IPS-20b (cell line): ENCODE results near the gene SRD5A3.
A peak's percentile ranks its signal among the peaks of the same experiment; 100 is the strongest.

Experiments used
- H3K27ac ChIP-seq: one replicate; pipeline ENCODE4 v1.5.1; 2013; ENCODE audit warnings: low read length
- H3K27me3 ChIP-seq: 2 replicates; pipeline ENCODE4 v1.6.1; 2013; ENCODE audit warnings: mild to moderate bottlenecking, low read length, inconsistent platforms; ENCODE audit not compliant: insufficient read depth
- H3K36me3 ChIP-seq: 2 replicates; pipeline ENCODE4 v1.6.1; 2013; ENCODE audit warnings: low read depth, mild to moderate bottlenecking, inconsistent platforms, low read length, moderate library complexity; ENCODE audit not compliant: insufficient read depth
- H3K4me1 ChIP-seq: 2 replicates; pipeline ENCODE4 v1.6.1; 2013; ENCODE audit warnings: mild to moderate bottlenecking, control low read depth, inconsistent platforms, low read length, moderate library complexity; ENCODE audit not compliant: insufficient read depth
- H3K4me3 ChIP-seq: 2 replicates; pipeline ENCODE4 v1.5.1; 2013; ENCODE audit warnings: mild to moderate bottlenecking, low read length, inconsistent platforms
- H3K9ac ChIP-seq: 2 replicates; pipeline ENCODE4 v1.6.1; 2013; ENCODE audit warnings: low read depth, mild to moderate bottlenecking, inconsistent platforms, low read length, moderate library complexity
- H3K9me3 ChIP-seq: 2 replicates; pipeline ENCODE4 v1.6.1; 2013; ENCODE audit warnings: mild to moderate bottlenecking, low read depth, low read length, inconsistent platforms; ENCODE audit not compliant: insufficient read depth

SRD5A3 gene

DNA sequence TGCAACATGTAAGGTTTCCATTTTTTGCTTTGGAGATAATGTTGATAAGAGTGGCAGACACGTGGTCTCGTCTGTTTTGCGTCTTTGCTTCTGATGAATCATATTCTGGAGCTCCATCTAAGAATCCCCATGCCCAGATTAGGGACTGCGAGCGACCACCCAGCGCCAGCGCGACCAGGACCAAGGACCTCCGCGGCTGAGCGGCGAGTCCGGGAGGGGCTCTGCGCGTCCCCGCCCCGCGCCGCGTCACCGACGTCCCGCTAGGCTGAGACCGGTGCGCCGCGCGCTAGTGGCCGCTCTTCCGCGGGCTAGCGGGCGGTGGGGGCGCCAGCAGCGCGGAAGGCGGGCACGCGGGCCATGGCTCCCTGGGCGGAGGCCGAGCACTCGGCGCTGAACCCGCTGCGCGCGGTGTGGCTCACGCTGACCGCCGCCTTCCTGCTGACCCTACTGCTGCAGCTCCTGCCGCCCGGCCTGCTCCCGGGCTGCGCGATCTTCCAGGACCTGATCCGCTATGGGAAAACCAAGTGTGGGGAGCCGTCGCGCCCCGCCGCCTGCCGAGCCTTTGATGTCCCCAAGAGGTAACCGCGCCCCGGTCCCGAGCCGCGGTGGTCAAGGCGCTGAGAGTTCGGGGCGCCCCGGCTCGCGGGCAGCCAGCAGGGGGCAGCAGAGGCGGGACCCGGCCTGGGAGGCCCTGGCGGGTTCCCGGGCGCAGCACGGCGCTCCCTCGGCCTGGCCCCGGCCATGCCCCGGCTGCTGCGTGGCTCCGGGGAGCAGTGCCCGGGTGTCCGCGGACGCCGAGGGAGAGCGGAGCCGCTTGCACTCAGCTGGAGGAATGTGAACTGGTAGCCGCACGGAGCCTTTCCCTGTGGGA is at the start of gene SRD5A3:
SRD5A3 (plus strand) TSS at position 263 of the 871 bp plus-strand sequence; CDS start at position 358, 95 bp downstream.
- Histone ChIP-seq H3K9me3 (peaks cover 8% of the 10 kb centered on the region; the same call in 1 of the 2 replicates), H3K36me3 (no peaks in the 10 kb centered on the region), H3K27me3 (peaks cover 18% of the 10 kb centered on the region; the same call in 1 of the 2 replicates), H3K4me3 (peak within 1 kb of the TSS; percentile 65), H3K4me1 (peaks cover 3% of the 10 kb centered on the region; the same call in 1 of the 2 replicates), H3K27ac (no peak within 1 kb of the TSS), H3K9ac (peak within 1 kb of the TSS; percentile 89)

GRCh38 chr4:55297346-55297745 is 48.7 kb upstream of the SRD5A3 start:
- no peak overlapping the region for H3K9ac ChIP-seq
- no peaks in the 10 kb centered on the region for H3K27me3 ChIP-seq
- no peaks in the 10 kb centered on the region for H3K4me1 ChIP-seq
- H3K36me3 ChIP-seq, result no peaks in the 10 kb centered on the region
- H3K4me3 ChIP-seq, result no peak overlapping the region
- peaks cover 15% of the 10 kb centered on the region for H3K9me3 ChIP-seq
- no peak overlapping the region for H3K27ac ChIP-seq

DNA sequence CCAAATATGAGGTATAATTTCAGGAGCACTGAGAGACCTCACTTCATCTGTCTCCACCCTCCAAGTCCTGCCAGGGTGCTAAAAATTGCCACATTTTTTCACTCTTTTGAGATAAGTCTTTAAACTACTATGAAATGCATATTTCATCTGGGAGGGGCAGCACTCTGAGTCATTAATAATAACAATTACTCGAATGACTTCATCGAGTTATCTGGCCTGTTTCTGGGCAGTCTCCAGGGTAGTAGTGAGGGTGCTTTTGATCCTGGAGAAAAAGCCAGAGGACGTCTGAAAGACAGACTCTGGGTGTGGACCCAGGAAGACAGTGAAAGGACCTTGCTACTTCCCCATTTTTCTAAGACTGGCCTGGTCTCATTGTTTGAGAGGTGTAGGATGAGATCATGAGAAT is 42.3 kb upstream of the SRD5A3 start:
- Histone ChIP-seq H3K36me3 (no peaks in the 10 kb centered on the region), H3K27ac (no peak overlapping the region), H3K27me3 (no peaks in the 10 kb centered on the region), H3K4me3 (no peak overlapping the region), H3K9me3 (no peaks in the 10 kb centered on the region), H3K9ac (no peak overlapping the region), H3K4me1 (no peaks in the 10 kb centered on the region)

DNA sequence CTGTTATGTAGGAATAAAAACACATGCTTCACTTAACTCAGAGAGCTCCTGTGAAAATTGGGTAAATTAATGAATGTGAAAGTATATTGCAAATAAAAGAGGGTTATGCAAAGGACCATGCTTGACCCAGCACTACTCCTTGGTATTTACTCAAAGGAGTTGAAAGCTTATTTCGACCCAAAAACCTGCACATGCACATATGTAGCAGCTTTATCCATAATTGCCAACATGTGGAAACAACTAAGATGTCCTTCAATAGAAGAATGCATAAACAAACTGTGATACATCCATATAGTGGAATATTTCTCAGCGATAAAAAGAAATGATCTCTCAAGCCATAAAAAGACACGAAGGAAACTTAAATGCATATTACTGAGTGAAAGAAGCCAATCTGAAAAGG is 41.7 kb upstream of the SRD5A3 start:
- H3K36me3 ChIP-seq, result no peaks in the 10 kb centered on the region
- H3K4me3 ChIP-seq, result no peak overlapping the region
- H3K4me1 ChIP-seq, result no peaks in the 10 kb centered on the region
- no peaks in the 10 kb centered on the region for H3K27me3 ChIP-seq
- H3K27ac ChIP-seq, result no peak overlapping the region
- H3K9me3 ChIP-seq, result no peaks in the 10 kb centered on the region
- no peak overlapping the region for H3K9ac ChIP-seq

DNA sequence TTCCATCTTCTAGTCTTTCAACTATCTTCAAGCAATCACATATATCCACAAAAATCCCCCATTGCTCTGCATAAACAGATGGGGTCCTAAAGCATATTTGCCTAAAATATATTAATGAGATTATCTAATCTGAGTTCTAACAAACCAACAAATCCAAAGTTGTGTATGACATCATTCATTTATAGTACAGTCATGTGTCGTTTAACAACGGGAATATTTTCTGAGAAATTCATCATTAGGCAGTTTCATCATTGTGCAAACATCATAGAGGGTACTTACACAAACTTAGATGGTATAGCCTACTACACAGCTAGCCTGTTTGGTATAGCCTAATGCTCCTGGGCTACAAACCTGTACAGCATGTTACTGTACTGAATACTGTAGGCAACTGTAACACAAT is 38.0 kb upstream of the SRD5A3 start:
- no peak overlapping the region for H3K27ac ChIP-seq
- H3K9me3 ChIP-seq, result no peaks in the 10 kb centered on the region
- no peaks in the 10 kb centered on the region for H3K27me3 ChIP-seq
- H3K4me3 ChIP-seq, result no peak overlapping the region
- H3K36me3 ChIP-seq, result no peaks in the 10 kb centered on the region
- H3K9ac ChIP-seq, result no peak overlapping the region
- no peaks in the 10 kb centered on the region for H3K4me1 ChIP-seq

DNA sequence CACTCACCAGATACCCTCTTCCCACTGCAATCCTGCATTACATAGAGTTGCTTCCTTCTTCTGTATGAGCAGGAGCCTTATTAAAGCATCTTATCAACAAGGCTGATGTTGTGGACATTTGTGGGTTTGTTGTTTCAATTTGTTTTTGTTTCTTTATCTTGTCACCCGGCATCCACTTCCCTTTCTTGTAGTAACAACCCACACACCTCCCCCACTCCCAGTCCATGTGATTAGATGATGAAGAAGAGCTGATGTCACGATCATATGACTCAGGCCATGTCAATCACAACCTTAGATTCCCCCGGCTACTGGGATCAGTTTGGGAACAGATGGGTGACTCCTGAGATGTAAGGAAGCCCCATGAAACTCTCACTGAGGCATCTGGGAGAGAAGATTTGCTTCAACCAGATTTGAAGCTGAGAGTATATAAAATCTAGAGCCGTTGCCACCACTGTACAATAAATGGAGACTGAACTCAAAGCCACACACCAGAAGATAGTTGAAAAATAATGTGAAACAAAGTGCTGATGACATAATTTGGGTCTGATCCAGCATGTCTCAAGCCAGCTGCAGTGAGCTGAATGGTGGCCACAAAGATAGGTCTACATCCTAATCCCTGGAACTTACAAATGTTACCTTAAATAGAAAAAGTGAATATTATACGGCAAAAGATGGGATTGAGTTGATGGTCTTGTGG is 34.1 kb upstream of the SRD5A3 start:
- Histone ChIP-seq H3K36me3 (no peaks in the 10 kb centered on the region), H3K27ac (no peak overlapping the region), H3K4me1 (no peaks in the 10 kb centered on the region), H3K9me3 (no peaks in the 10 kb centered on the region), H3K9ac (no peak overlapping the region), H3K4me3 (no peak overlapping the region), H3K27me3 (no peaks in the 10 kb centered on the region)

DNA sequence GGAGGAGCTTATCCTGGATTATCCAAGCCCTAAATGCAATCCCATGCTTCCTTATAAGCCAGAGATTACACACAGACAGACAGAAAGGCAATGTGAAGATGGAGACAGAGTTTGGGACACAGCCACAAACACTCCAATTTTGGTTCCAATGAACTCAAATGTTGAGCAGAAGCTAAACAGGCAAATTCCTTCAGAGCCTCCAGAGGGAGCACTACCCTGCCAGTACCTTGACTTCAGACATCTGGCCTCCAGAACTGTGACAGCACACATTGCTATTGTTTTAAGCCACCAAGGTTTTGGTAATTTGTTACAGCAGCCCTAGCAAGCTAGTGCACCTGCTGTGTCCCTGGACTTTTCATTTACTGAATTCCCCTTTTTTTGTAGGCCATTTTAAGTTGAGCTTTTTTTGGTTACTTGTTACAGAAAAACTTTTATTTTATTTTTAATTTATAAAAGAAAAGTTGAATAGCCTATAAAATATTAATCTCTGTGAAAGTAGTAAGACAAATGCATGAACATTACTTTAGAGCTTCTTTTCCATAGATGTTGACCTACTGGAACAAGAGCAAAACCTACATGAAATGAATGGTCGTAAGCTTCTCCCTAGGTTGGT is 33.4 kb upstream of the SRD5A3 start:
- Histone ChIP-seq H3K9ac (no peak overlapping the region), H3K36me3 (no peaks in the 10 kb centered on the region), H3K27me3 (no peaks in the 10 kb centered on the region), H3K4me3 (no peak overlapping the region), H3K4me1 (no peaks in the 10 kb centered on the region), H3K27ac (no peak overlapping the region), H3K9me3 (no peaks in the 10 kb centered on the region)

DNA sequence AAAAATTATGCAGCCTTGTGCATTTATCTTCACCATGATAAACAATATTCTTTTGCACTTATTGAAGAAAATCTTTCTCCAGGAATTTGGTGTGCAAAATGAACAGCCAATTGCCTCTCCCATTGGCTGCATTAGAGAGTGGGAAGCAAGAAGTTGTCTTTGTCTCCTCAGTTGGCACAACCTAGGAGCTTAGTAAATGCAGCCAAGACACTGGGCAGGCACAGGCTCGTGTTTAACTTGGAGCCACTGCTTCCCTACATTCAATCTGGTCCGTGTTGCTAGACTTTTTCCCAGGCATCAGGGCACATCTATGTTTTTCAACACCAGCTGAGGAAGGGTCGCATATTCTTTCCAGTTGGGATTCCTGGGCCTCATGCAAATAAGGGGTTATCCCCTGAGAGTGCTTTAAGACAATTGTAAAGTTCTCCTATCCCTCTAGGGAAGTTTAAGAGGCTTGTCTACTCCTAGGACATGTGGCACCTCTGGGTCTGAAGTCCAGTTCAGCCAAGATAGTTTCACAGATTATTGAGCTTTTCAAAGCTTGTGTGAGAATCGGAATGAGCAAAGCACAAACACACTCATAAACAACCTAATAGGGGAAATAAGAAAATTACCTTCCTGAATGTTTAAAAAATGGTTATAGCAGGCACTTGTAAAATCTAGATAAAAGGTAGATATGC is 31.8 kb upstream of the SRD5A3 start:
- no peak overlapping the region for H3K27ac ChIP-seq

DNA sequence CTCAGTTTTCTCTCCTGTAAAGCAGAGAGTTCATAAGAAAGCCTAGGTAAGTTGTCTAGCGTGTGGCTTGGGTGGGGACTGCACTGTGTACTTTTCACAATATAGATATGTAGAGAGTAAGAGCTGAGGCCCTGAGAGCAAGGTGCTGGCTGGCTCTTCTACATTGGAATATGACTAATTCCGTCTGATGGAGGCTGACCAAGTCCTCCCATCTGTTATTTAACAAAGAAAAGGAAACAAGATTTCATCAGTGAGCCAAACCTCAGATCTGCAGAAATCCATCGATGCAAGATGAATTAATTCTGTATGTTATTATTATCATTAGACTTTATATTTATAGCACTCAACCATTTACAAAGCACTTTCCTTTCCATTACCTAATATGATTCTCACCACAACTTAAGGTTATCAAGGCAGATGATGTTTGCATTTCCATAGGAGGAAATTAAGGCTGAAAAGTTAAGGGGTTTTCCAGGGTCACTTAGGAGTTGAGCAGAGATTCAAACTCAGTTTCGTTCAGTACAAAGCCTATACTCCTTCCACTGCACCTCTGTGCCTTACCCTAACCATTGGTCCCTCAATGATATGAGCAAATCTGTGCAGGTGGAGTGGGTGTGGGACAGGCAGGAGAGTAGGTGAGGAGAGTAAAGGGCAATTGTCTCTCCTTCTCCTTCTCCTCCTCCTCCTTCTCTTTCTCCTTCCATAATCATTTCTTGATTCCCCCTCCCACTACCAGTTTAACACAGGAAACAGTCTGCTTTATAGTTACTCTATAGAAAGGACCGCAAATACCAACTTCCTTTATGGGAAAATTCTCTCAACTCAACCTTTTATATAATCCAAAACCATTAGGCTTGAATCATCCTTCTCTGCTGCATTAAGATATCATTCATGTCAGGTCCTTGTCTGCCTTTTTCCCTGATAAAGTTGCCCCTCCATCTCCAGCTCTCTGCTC is 27.6 kb upstream of the SRD5A3 start:
- H3K4me3 ChIP-seq, result no peak overlapping the region
- no peaks in the 10 kb centered on the region for H3K36me3 ChIP-seq
- H3K27ac ChIP-seq, result no peak overlapping the region
- no peak overlapping the region for H3K9ac ChIP-seq
- H3K9me3 ChIP-seq, result no peaks in the 10 kb centered on the region
- H3K4me1 ChIP-seq, result peaks cover 27% of the 10 kb centered on the region; the same call in 1 of the 2 replicates
- no peaks in the 10 kb centered on the region for H3K27me3 ChIP-seq

More for the DNA sequence above, 31.8 kb upstream of the SRD5A3 start:
- H3K4me1 ChIP-seq, result peaks cover 4% of the 10 kb centered on the region; the same call in 1 of the 2 replicates
- H3K36me3 ChIP-seq, result no peaks in the 10 kb centered on the region
- H3K4me3 ChIP-seq, result no peak overlapping the region
- H3K27me3 ChIP-seq, result no peaks in the 10 kb centered on the region
- no peaks in the 10 kb centered on the region for H3K9me3 ChIP-seq
- H3K9ac ChIP-seq, result no peak overlapping the region

DNA sequence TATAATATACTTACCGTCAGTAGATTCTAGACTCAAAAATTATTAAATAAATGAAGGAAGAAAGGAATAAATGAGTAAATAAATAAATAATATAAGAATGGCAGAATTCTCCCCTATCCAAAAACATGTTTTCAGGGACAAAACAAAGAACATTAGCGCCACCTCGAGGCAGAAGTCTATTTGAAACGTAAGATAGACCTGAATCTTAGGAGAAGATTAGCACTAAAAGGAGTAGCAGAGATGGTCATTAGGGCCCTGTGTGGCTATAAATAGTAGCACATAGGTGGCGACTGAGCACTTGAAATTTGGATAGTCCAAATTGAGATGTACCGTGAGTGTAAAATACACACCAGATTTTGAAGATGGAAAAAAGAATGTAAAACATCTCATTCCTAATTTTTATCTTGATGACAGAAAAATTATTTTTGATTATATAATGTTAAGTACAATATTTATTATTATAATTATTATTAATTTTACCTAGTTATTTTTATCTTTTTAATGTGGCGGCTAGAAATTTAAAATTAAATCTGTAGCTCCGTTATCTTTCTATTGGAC is 24.3 kb upstream of the SRD5A3 start:
- Histone ChIP-seq H3K27ac (no peak overlapping the region), H3K4me1 (peaks cover 27% of the 10 kb centered on the region; the same call in 1 of the 2 replicates), H3K9ac (peak overlapping the region; percentile 37; the same call in 1 of the 2 replicates), H3K4me3 (no peak overlapping the region), H3K9me3 (no peaks in the 10 kb centered on the region), H3K27me3 (no peaks in the 10 kb centered on the region), H3K36me3 (no peaks in the 10 kb centered on the region)
